A549 (cell line): ENCODE results near the gene LY6G6D. TPM values are rescaled to one million over a fixed set of nuclear protein-coding genes. Genes with fewer than 3 reads are reported as not detected.

ENCODE experiments used
- ATAC-seq, 2 experiments: fragments of 200-7000 bp in 1 of 2; fragments of >200 bp in 1 of 2; cut with Nextera tagmentation in 1 of 2; cut with Tn5 transposase in 1 of 2; 3 replicates each; pipeline versions ENCODE4 v1.8.0 to v1.9.1; 2018 to 2020; ENCODE audit warnings: mild to moderate bottlenecking in 1 of 2, moderate library complexity in 1 of 2
- CTCF ChIA-PET: fragments of 300-600 bp; sonication (Branson Sonifier 250); formaldehyde crosslinking; extraction: SDS; loops from one replicate; lab custom pipeline; 2021; ENCODE audit warnings: antibody characterized with exemption, inconsistent platforms; lab: Yijun Ruan, JAX
- POLR2A ChIA-PET: fragments of 350-600 bp; formaldehyde crosslinking; extraction: SDS; loops from one replicate; lab custom pipeline; 2021; ENCODE audit warnings: antibody characterized with exemption, inconsistent platforms; lab: Yijun Ruan, JAX
- DNase-seq, 2 experiments: peaks; one replicate each; pipeline versions ENCODE4 v3.0.0 to v3.0.0-alpha.2; 2011 to 2016; ENCODE audit warnings: low read depth in 1 of 2, low spot score in 1 of 2
- FAIRE-seq: peaks from 2 replicates; lab custom pipeline; 2011; peaks lifted over from hg19 to GRCh38; lab: Jason Lieb, UNC
- H3K27ac ChIP-seq, 2 experiments: fragments of >200 bp; sonication (Bioruptor Twin); formaldehyde crosslinking; 3 replicates each; pipeline ENCODE4 v1.5.1; 2016 to 2017
- H3K4me1 ChIP-seq: fragments of >200 bp; sonication (Bioruptor Twin); formaldehyde crosslinking; 3 replicates; pipeline ENCODE4 v1.6.1; 2016
- H3K4me2 ChIP-seq: fragments of >200 bp; sonication (Bioruptor Twin); formaldehyde crosslinking; 3 replicates; pipeline ENCODE4 v1.6.1; 2016
- H3K4me3 ChIP-seq: fragments of >200 bp; sonication (Bioruptor Twin); formaldehyde crosslinking; 3 replicates; pipeline ENCODE4 v1.5.1; 2016
- H3K9me3 ChIP-seq: fragments of >200 bp; sonication (Bioruptor Twin); formaldehyde crosslinking; 3 replicates; pipeline ENCODE4 v1.6.1; 2016
- BCL3 ChIP-seq: fragments of >200 bp; sonication (Bioruptor Twin); formaldehyde crosslinking; IDR thresholded peaks from 3 replicates; pipeline ENCODE4 v1.6.1; 2016
- BHLHE40 ChIP-seq: IDR thresholded peaks from 2 replicates; pipeline ENCODE4 v1.6.1; 2012; ENCODE audit warnings: low read depth, low read length, inconsistent platforms
- CBX2 ChIP-seq: fragments of 200-600 bp; sonication (generic); IDR thresholded peaks from 2 replicates; pipeline ENCODE4 v1.6.1; 2016; ENCODE audit warnings: low read depth, mild to moderate bottlenecking, borderline replicate concordance
- CBX8 ChIP-seq: fragments of 200-600 bp; sonication (generic); IDR thresholded peaks from 2 replicates; pipeline ENCODE4 v1.6.1; 2016
- CHD2 ChIP-seq: fragments of 150-350 bp; IDR thresholded peaks from 2 replicates; pipeline ENCODE4 v1.6.1; 2014; ENCODE audit warnings: low read length; ENCODE audit not compliant: partially characterized antibody
- CHD4 ChIP-seq: fragments of 200-600 bp; sonication (generic); IDR thresholded peaks from 2 replicates; pipeline ENCODE4 v1.6.1; 2016; ENCODE audit warnings: antibody characterized with exemption, mild to moderate bottlenecking, borderline replicate concordance
- EHF ChIP-seq: fragments of 250-450 bp; sonication (Bioruptor Pico); IDR thresholded peaks from 2 replicates; pipeline ENCODE4 v1.5.0; 2020; ENCODE audit warnings: mild to moderate bottlenecking
- EHMT2 ChIP-seq: fragments of 200-600 bp; sonication (generic); IDR thresholded peaks from 2 replicates; pipeline ENCODE4 v1.6.1; 2016; ENCODE audit warnings: antibody characterized with exemption, low read depth, mild to moderate bottlenecking, moderate library complexity
- FOSB ChIP-seq: fragments of 250-450 bp; sonication (Bioruptor Pico); IDR thresholded peaks from 2 replicates; pipeline ENCODE4 v1.5.0; 2020; ENCODE audit warnings: mild to moderate bottlenecking, moderate library complexity
- GATA3 ChIP-seq: IDR thresholded peaks from 2 replicates; pipeline ENCODE4 v1.6.1; 2012; ENCODE audit warnings: borderline replicate concordance
- HDAC2 ChIP-seq: fragments of 200-600 bp; sonication (generic); IDR thresholded peaks from 2 replicates; pipeline ENCODE4 v1.6.1; 2016
- HES2 ChIP-seq: fragments of >200 bp; sonication (Bioruptor Twin); formaldehyde crosslinking; IDR thresholded peaks from 2 replicates; pipeline ENCODE4 v1.6.1; 2016
- HEYL ChIP-seq: fragments of 250-450 bp; sonication (Bioruptor Pico); IDR thresholded peaks from 2 replicates; pipeline ENCODE4 v1.8.0; 2021; ENCODE audit warnings: mild to moderate bottlenecking, moderate library complexity
- KDM5A ChIP-seq: fragments of 200-600 bp; sonication (generic); IDR thresholded peaks from 2 replicates; pipeline ENCODE4 v1.6.1; 2016; ENCODE audit warnings: antibody characterized with exemption, mild to moderate bottlenecking
- MAX ChIP-seq: IDR thresholded peaks from 2 replicates; pipeline ENCODE4 v1.6.1; 2012
- NFE2L2 ChIP-seq: fragments of 150-350 bp; conservative IDR thresholded peaks from 2 replicates; pipeline ENCODE4 v1.6.1; 2014; ENCODE audit warnings: low read length
- PBX3 ChIP-seq: IDR thresholded peaks from 2 replicates; pipeline ENCODE4 v1.6.1; 2012
- POLR2AphosphoS2 ChIP-seq: conservative IDR thresholded peaks from 2 replicates; pipeline ENCODE4 v1.6.1; 2012; ENCODE audit warnings: low read length, improper control_type of control experiment, inconsistent platforms
- SMC3 ChIP-seq: fragments of >200 bp; sonication (Bioruptor Twin); formaldehyde crosslinking; IDR thresholded peaks from 3 replicates; pipeline ENCODE4 v1.6.1; 2018; ENCODE audit warnings: inconsistent platforms
- ZNF302 ChIP-seq: fragments of 250-450 bp; sonication (Bioruptor Pico); IDR thresholded peaks from 2 replicates; pipeline ENCODE4 v1.9.0; 2021; ENCODE audit warnings: inconsistent platforms, mild to moderate bottlenecking, moderate library complexity
- ZSCAN20 ChIP-seq: fragments of 250-450 bp; sonication (Bioruptor Pico); IDR thresholded peaks from 2 replicates; pipeline ENCODE4 v1.8.0; 2022; ENCODE audit warnings: mild to moderate bottlenecking, moderate library complexity
- WGBS: methylation state at CpG from one replicate; pipeline ENCODE4 v1.1.6; 2017; ENCODE audit errors: missing lambda C conversion rate; 5-methylcytosine and 5-hydroxymethylcytosine counted together
- polyA plus RNA-seq, 4 experiments: library from polyadenylated mRNA; depleted of rRNA in 3 of 4; stranded (reverse); fragments of >200 nt; fragmentation: RNase III in 1 of 4; extraction: RNeasy Plus Mini Kit Qiagen cat#74134 plus additional on column Dnase treatment in 1 of 4; gene quantifications; 2 replicates in 3 of 4; 3 replicates in 1 of 4; pipeline ENCODE4 v1.2.3, GENCODE V29; 2011 to 2017
- TF ChIP-seq, protein P1 (sequence below): fragments of 250-450 bp; sonication (Bioruptor Pico); IDR thresholded peaks from 2 replicates; pipeline ENCODE4 v1.5.0; 2021; ENCODE audit warnings: mild to moderate bottlenecking, moderate library complexity, borderline replicate concordance
- TF ChIP-seq, protein P2 (sequence below): fragments of 200-600 bp; sonication (generic); IDR thresholded peaks from 2 replicates; pipeline ENCODE4 v1.6.1; 2016; ENCODE audit warnings: antibody characterized with exemption, mild to moderate bottlenecking, moderate library complexity

The LY6G6D gene
- polyA plus RNA-seq, 2 of the 4 experiments (the other 2 are of a cell fraction) = not detected

DNA sequence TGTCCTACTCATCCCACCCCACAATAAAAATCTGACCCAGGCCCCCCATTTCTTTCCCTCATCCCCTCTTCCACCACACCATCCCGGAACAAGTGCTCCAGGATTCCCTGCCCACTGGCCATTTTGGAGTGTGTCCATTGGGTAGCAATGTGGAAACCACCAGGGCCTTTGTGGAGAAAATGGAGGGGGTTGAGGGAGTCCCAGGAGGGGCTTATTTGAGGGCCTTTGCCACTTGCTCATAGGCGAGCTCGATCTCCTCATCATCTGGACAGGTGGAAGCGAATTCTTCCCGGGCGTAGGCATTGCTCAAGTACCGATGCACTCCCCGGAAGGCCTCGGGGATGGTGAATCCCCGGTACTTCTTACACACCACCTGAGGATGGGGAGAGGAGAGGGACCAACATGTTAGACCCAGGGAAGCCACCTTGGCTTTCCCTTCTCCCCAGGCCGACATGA is 15.5 kb downstream of the LY6G6D start:
- DNase-seq (no peak), ATAC-seq (no peak), FAIRE-seq (no peak)
- Histone ChIP-seq H3K27ac (peak overlapping the region in 1 of 2 experiments; percentile 95; a peak in 4 of 6 replicates), H3K9me3 (no peaks in the 10 kb centered on the region), H3K4me3 (peak overlapping the region; percentile 58; the same call in 2 of the 3 replicates), H3K4me1 (peaks cover 17% of the 10 kb centered on the region)
- TF ChIP-seq PBX3 (no peak), ZNF302 (CRISPR knock-in tag) (no peak), EHF (CRISPR knock-in tag) (no peak), EHMT2 (no peak), CBX2 (no peak), HES2 (no peak), MAX (no peak), FOSB (CRISPR knock-in tag) (no peak), CBX8 (no peak), BHLHE40 (no peak), HEYL (no peak), GATA3 (no peak), NFE2L2 (no peak), POLR2AphosphoS2 (no peak), SMC3 (no peak), HDAC2 (no peak)
- TF ChIP-seq, protein P1, sequence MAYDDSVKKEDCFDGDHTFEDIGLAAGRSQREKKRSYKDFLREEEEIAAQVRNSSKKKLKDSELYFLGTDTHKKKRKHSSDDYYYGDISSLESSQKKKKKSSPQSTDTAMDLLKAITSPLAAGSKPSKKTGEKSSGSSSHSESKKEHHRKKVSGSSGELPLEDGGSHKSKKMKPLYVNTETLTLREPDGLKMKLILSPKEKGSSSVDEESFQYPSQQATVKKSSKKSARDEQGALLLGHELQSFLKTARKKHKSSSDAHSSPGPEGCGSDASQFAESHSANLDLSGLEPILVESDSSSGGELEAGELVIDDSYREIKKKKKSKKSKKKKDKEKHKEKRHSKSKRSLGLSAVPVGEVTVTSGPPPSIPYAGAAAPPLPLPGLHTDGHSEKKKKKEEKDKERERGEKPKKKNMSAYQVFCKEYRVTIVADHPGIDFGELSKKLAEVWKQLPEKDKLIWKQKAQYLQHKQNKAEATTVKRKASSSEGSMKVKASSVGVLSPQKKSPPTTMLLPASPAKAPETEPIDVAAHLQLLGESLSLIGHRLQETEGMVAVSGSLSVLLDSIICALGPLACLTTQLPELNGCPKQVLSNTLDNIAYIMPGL = no peak
- TF ChIP-seq, protein P2, sequence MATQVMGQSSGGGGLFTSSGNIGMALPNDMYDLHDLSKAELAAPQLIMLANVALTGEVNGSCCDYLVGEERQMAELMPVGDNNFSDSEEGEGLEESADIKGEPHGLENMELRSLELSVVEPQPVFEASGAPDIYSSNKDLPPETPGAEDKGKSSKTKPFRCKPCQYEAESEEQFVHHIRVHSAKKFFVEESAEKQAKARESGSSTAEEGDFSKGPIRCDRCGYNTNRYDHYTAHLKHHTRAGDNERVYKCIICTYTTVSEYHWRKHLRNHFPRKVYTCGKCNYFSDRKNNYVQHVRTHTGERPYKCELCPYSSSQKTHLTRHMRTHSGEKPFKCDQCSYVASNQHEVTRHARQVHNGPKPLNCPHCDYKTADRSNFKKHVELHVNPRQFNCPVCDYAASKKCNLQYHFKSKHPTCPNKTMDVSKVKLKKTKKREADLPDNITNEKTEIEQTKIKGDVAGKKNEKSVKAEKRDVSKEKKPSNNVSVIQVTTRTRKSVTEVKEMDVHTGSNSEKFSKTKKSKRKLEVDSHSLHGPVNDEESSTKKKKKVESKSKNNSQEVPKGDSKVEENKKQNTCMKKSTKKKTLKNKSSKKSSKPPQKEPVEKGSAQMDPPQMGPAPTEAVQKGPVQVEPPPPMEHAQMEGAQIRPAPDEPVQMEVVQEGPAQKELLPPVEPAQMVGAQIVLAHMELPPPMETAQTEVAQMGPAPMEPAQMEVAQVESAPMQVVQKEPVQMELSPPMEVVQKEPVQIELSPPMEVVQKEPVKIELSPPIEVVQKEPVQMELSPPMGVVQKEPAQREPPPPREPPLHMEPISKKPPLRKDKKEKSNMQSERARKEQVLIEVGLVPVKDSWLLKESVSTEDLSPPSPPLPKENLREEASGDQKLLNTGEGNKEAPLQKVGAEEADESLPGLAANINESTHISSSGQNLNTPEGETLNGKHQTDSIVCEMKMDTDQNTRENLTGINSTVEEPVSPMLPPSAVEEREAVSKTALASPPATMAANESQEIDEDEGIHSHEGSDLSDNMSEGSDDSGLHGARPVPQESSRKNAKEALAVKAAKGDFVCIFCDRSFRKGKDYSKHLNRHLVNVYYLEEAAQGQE = no peak
- TF ChIP-seq, all 56 proteins: peak for 0
- peak overlapping the region; percentile 83 for H3K4me2 ChIP-seq
- CTCF ChIA-PET = interaction anchor here (0.6 to 4.7 kb wide), 9 partner anchors 9 to 222 kb away, joined by 3 to 30 read pairs (median 6); partner anchors contain the start of genes LSM2, LY6G5C and MSH5
- 87% methylated on average over 11 of the region's 11 CpGs for WGBS
- POLR2A ChIA-PET = interaction anchor here (0.5 to 2.0 kb wide), 5 partner anchors 9 to 189 kb away, joined by 3 to 9 read pairs (median 4); partner anchors contain the start of genes DDX39B, HSPA1A, HSPA1B and HSPA1L

DNA sequence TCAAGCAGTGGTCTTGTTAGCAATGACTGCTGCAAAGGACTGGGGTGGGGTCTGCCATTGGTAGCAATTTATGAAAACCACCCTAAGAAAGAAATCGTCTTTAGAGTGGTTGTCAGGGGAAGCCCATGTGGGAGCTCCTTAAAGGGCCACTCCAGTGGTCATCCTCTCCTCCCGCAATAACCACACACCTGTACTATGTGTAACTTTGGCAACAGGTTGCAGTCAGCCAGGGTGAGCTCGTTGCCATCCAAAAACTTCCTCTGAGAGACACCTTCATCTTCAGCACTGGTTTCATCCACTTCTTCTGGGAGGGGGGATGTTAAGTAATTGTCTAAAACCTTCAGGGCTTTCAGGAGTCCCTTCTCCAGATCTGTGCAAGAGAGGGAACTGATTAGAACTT is 16.9 kb downstream of the LY6G6D start:
- no peak overlapping the region for H3K27ac ChIP-seq
- WGBS = 78% methylated on average over 3 of the region's 3 CpGs
- ChIA-PET POLR2A (no interaction called here), CTCF (interaction anchor here (0.8 to 1.1 kb wide), 2 partner anchors 15 to 20 kb away, joined by 3 read pairs; no protein-coding TSS in a partner anchor)
- ATAC-seq = no peak
- H3K4me3 ChIP-seq = no peak overlapping the region
- H3K4me2 ChIP-seq = no peak overlapping the region
- TF ChIP-seq ZSCAN20 (CRISPR knock-in tag) (no peak), BHLHE40 (no peak), KDM5A (no peak), CBX2 (no peak), ZNF302 (CRISPR knock-in tag) (no peak), HDAC2 (no peak), CHD2 (no peak), EHMT2 (no peak), CHD4 (no peak), GATA3 (no peak), EHF (CRISPR knock-in tag) (no peak), BCL3 (no peak)
- TF ChIP-seq, protein P2 = no peak
- no peaks in the 10 kb centered on the region for H3K9me3 ChIP-seq
- no peak for FAIRE-seq
- peaks cover 23% of the 10 kb centered on the region for H3K4me1 ChIP-seq
- no peak for DNase-seq
